ENCODE data around the gene ALDH1A3. TPM values are rescaled to one million over a fixed set of nuclear protein-coding genes. Genes with fewer than 3 reads are reported as not detected.

ALDH1A3 gene
- total and polyA plus RNA-seq, 8 donors = 3.5 to 87.2 (median 30.3) TPM

DNA sequence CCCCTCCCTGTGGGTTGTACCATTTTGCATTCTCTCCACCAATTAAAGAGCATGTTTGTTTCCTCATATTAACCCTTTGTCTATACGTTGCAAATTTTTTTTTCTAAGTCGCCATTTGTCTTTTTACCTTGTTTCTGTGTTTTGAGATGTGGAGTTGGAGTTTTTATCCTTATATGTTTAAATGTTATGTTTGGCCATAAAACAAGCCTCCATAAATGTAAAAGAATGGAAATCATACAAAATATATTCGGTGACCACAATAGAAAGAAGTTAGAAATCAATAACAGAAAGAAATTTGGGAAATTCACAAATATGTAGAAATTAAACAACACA is 68.8 kb downstream of the ALDH1A3 start:
- intact Hi-C loops (cut with DNase I; ENCODE audit: low total_unique reads) = no loop called here
- TF ChIP-seq, protein P1, sequence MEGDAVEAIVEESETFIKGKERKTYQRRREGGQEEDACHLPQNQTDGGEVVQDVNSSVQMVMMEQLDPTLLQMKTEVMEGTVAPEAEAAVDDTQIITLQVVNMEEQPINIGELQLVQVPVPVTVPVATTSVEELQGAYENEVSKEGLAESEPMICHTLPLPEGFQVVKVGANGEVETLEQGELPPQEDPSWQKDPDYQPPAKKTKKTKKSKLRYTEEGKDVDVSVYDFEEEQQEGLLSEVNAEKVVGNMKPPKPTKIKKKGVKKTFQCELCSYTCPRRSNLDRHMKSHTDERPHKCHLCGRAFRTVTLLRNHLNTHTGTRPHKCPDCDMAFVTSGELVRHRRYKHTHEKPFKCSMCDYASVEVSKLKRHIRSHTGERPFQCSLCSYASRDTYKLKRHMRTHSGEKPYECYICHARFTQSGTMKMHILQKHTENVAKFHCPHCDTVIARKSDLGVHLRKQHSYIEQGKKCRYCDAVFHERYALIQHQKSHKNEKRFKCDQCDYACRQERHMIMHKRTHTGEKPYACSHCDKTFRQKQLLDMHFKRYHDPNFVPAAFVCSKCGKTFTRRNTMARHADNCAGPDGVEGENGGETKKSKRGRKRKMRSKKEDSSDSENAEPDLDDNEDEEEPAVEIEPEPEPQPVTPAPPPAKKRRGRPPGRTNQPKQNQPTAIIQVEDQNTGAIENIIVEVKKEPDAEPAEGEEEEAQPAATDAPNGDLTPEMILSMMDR (IDR thresholded peaks at IDR 0.05) = no peak
- TF ChIP-seq POLR2A (IDR thresholded peaks at IDR 0.05) = no peak
- no peak for TF ChIP-seq EP300 (IDR thresholded peaks at IDR 0.05)
- no peak for TF ChIP-seq POLR2AphosphoS5 (IDR thresholded peaks at IDR 0.05)
- Histone ChIP-seq H3K27me3 (no peaks in the 10 kb centered on the region), H3K4me3 (no peak overlapping the region), H3K36me3 (no peaks in the 10 kb centered on the region), H3K4me1 (peaks cover 0 to 6% (median 0%) of the 10 kb centered on the region in 4 donors), H3K9me3 (no peaks in the 10 kb centered on the region), H3K27ac (no peak overlapping the region)
- WGBS, 5 donors = 85 to 91% (median 87%) methylated on average over 3 of the region's 3 CpGs
- DNase-seq = no peak

DNA sequence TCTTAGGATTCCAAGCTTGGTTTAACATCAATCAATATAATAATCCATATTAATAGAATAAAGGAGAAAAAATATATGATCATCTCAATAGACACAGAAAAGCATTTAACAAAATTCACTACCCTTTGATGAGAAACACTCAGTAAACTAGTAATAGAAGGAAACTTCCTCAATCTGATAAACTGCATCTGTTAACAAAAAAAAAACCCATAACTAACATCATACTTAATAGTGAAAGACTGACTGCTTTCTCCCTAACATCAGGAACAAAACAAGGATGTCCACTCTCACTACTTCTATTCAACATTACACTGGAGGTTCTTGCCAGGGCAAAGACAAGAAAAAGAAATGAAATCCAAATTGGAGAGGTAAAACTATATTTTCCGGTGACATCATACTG is 70.1 kb downstream of the ALDH1A3 start:
- Histone ChIP-seq H3K36me3 (no peaks in the 10 kb centered on the region), H3K27me3 (no peaks in the 10 kb centered on the region), H3K9me3 (no peaks in the 10 kb centered on the region), H3K27ac (no peak overlapping the region), H3K4me1 (no peaks in the 10 kb centered on the region), H3K4me3 (no peak overlapping the region)
- TF ChIP-seq POLR2A (IDR thresholded peaks at IDR 0.05) (no peak), EP300 (IDR thresholded peaks at IDR 0.05) (no peak), POLR2AphosphoS5 (IDR thresholded peaks at IDR 0.05) (no peak)
- TF ChIP-seq, protein P1 (IDR thresholded peaks at IDR 0.05) = no peak
- intact Hi-C loops (cut with DNase I; ENCODE audit: low total_unique reads) = no loop called here
- DNase-seq = no peak
- WGBS, 5 donors = 92 to 100% (median 97%) methylated on average over 1 of the region's 1 CpG

DNA sequence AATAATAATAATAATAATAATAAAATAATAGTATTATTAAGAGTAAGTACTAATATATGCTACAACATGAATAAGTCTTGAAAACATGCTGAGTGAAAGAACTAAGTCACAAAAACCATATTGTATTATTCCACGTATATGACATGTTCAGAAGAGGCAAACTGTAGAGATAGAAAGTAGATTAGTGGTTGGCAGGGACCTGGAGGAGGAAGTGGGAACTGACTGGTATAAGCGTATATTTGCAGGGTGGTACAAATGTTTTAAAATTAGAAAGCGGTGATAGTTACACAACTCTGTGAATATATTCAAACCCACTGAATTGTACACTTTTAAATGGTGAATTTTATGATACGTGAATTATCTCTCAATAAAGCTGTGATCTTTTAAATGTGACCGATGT is 72.3 kb downstream of the ALDH1A3 start:
- WGBS, 5 donors = 81 to 89% (median 86%) methylated on average over 5 of the region's 5 CpGs
- Histone ChIP-seq H3K27ac (no peak overlapping the region), H3K9me3 (no peaks in the 10 kb centered on the region), H3K4me3 (no peak overlapping the region), H3K36me3 (no peaks in the 10 kb centered on the region), H3K27me3 (no peaks in the 10 kb centered on the region), H3K4me1 (no peaks in the 10 kb centered on the region)
- intact Hi-C loops (cut with DNase I; ENCODE audit: low total_unique reads) = no loop called here
- TF ChIP-seq EP300 (IDR thresholded peaks at IDR 0.05) = no peak
- TF ChIP-seq, protein P1 (IDR thresholded peaks at IDR 0.05) = no peak
- no peak for TF ChIP-seq POLR2AphosphoS5 (IDR thresholded peaks at IDR 0.05)
- no peak for TF ChIP-seq POLR2A (IDR thresholded peaks at IDR 0.05)
- no peak for DNase-seq

DNA sequence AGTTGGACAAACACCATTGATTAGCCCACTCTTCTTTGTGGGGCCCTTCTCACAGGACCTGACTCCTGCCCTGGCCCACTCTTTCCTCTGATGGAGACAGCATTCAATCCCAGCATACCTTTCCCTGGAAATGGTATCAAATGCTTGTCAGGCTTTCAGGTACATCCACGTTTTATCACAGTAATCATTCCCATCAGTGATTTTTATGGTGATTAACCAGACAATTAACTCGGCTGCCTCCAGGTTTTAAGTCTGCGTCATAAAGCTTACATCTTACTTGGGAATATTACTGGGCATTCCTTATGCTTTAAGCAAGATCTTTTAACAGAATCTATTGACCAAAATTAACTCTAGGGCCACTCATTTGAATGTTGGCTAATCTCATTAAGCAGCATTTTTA is 72.9 kb downstream of the ALDH1A3 start:
- Histone ChIP-seq H3K27me3 (no peaks in the 10 kb centered on the region), H3K36me3 (no peaks in the 10 kb centered on the region), H3K4me1 (no peaks in the 10 kb centered on the region), H3K9me3 (no peaks in the 10 kb centered on the region), H3K4me3 (no peak overlapping the region), H3K27ac (no peak overlapping the region)
- DNase-seq = no peak
- TF ChIP-seq, protein P1 (IDR thresholded peaks at IDR 0.05) = no peak
- TF ChIP-seq POLR2A (IDR thresholded peaks at IDR 0.05) (no peak), EP300 (IDR thresholded peaks at IDR 0.05) (no peak), POLR2AphosphoS5 (IDR thresholded peaks at IDR 0.05) (no peak)
- intact Hi-C loops (cut with DNase I; ENCODE audit: low total_unique reads) = no loop called here
- 73 to 86% (median 75%) methylated on average over 3 of the region's 3 CpGs for WGBS, 5 donors

Measured in stomach (tissue), 9 donors.